ENCODE measurements around the gene GATC.
"Not testable (repeated sequence)": the region's sequence is repeated elsewhere in the genome, so short reads cannot be mapped to it uniquely, and the experiment has no call there.

Gene GATC

DNA sequence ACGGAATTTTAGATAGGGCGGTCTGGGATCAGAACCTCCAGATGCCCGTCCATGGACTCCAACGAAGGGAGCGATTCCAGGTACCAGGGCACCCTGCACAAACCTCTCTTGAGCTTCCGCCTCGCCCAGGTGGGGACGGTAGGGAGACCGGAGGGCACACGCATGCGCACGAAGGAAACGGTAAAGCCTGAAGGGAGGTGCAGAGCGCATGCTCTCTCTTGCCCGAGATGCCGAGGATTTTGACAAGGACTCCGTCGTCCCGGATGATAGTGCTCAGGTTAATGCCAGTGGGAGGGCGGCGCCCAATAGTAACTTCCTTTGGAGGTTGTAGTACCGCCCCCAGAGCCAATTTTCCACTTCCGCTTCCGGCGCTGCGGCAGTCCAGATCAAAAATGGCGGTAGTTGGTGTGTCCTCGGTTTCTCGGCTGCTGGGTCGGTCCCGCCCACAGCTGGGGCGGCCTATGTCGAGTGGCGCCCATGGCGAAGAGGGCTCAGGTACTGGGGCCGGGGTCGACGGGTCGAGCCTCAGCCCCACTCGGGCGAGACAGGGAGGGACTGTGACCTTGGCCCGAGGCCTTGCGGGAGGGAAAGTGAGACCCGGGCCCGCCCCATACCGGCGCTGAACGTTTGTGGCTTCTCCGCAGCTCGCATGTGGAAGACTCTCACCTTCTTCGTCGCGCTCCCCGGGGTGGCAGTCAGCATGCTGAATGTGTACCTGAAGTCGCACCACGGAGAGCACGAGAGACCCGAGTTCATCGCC lies 8.3 kb upstream of the GATC start, which contains the start of gene COX6A1:
Gene COX6A1 (plus strand): TSS at position 379 of the 760 bp plus-strand sequence. CDS start 14 bp downstream, at position 393.
- DNase-seq: peak; percentile 96

DNA sequence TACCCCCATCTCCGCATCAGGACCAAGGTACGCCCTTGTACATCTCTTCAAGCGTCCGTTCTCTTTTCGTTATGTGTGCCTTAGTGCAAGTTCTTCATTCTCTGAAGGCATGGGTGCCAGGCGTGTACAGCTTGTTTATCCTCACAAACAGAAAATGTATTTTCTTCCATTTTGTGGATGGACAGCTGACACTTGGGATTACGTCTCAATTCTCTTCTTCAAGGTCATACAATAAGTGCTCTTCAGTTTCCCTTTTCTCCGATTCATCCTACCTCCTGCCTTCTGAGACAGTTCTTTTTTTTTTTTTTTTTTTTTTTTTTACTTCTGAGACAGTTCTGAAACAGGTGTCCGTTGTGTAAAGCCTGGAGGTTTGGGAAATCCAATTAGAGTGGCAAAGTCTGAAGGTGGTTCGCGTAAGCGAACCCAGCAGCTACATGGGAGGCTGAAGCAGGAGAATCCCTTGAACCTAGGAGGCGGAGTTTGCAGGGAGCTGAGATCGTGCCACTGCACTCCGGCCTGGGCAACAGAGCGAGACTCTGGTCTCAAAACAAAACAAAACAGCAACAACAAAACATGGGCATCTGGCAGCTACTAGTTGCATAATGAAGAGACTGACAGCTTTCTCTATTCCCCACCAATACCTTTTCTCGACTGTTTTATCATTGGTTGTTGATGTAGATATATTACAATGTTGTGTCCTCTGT lies 7.6 kb upstream of the GATC start:
- no peak for DNase-seq

DNA sequence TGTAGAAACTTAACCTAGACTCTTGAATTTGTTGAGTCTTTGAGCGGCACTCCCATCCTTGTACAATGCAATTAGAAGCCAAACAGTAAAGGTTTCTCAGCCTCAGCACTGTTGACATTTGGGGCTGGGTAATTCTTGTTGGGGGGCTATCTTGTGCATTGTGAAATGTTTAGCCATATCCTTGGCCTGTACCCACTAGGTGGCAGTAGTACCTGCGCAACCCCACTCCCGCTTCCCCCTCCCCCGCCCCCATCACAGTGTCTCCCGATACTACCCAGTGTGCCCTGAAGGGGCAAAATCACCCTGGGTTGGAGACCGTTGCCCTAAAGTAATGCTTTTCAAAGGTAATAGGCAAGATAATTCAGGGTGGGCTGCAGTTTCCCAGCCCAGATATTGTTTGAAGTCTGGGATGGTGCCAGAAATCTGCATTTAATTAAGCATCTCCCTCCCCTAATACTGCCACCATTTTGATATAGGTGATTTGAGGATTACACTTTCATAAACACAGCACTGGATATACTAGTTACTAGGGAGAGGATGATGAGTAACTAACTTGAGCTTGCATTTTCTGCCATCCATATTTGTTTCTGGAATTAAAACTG lies 6.5 kb upstream of the GATC start:
- DNase-seq: peak; percentile 77

DNA sequence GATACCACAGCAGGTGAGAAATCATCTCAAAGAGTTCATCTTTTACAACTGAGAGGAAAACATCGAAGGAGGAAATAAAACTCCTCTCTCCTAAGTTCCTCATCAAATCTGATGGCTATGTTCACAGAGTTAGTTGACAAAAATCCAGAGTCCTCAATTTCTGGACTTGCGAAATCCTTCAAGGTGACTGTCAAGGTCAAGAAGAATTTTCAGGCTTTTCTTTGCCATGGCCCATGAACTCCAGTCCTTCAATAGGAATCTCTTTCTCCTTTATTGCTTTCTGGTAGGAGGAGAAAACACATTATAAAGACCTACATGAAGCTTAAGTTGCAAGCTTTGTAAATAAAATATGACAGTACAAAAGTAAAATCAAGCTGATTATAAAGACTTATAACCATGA lies 1.6 kb upstream of the GATC start:
- no peak for DNase-seq

DNA sequence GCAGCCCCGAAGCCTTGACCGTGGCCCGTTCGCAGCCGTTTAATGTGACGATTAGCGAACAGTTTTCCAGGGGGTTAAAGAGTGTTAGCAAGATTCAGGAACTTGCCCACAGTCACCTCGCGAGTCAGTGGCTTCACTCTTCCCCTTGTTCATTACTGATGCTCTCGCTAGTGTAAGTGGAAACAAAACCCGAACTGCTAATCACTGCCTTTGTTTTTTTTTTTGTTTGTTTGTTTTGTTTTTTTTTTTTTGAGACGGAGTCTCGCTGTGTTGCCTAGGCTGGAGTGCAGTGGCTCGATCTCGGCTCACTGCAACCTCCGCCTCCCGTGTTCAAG lies 567 bp downstream of the GATC start:
- not testable (repeated sequence) for DNase-seq

DNA sequence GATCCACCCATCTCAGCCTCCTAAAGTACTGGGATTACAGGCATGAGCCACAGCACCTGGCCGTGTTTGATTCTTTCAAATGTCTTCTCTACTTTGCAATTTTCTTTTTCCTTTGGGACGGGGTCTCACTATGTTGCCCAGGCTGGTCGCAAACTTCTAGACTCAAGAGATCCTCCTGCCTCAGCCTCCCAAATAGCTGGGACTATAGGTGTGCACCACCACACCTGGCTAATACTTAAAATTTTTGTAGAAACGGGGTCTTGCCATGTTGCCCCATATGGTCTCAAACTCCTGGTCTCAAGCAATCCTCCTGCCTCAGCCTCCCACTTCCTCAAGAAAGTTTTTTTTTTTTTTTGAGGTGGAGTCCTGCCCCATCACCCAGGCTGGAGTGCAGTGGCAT lies 1.7 kb downstream of the GATC start:
- no peak for DNase-seq

DNA sequence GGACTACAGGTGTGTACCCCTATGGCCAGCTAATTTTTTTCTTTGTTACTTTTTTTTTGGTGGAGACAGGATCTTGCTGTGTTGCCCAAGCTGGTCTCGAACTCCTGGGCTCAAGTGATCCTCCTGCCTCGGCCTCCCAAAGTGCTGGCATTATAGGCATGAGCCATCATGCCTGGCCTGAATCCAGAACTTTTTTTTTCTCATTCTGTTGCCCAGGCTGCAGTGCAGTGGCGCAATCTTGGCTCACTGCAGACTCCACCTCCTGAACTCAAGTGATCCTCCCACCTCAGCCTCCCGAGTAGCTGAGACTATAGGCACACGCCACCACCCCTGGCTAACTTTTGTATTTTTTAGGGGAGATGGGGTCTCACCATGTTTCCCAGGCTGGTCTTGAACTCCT lies 6.3 kb downstream of the GATC start:
- DNase-seq: not testable (repeated sequence)

DNA sequence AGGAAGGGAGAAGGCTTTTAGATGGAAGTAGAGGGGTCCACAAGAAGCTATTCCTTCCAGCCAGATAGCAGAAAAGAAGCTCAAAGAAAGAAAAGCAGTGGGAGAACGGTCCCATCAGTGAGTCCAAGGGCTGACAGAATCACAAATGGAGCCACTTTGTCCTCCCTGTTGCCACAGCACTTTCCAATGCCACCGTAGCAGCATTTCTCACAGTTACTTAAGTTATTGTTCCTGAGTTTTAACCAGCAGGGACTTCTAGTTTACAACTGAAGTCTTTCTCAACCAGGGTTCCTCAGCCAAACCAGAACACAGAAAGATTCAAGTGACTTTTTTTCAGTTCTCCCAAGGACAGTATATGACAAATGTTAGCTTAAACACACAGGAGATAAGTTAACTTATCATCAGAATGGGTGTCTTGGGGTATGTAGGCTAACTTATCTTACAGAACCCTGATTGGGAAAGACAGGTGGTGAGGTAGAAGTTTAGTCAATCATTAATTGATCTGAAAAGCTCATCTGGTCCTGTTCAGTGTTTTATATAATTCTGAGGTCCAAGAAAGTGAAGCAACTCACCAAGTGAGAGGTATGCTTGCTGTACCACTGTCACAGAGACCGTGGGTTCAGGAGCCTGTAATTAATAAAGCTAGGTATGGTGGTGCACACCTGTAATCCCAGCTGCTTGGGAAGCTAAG lies 7.0 kb downstream of the GATC start:
- DNase-seq: no peak

DNA sequence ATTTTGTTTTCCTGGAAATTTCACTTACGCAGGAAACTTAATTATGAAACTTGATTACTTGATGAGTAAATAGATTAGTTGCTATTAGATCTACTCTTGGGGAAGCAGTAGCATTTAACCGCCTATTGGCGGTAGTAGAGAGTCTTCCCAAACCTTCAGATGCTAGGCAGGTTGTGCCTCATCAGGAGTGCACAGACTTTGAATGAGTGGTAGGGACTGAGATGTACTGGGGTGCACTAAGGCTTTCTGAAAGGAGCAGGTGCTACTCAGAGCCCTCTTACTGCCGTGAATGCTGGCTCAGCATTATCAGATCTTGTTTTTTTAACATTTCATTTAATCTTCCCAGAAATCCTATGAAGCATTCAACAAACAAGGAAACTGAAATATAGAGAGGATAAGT lies 7.7 kb downstream of the GATC start:
- DNase-seq: no peak

DNA sequence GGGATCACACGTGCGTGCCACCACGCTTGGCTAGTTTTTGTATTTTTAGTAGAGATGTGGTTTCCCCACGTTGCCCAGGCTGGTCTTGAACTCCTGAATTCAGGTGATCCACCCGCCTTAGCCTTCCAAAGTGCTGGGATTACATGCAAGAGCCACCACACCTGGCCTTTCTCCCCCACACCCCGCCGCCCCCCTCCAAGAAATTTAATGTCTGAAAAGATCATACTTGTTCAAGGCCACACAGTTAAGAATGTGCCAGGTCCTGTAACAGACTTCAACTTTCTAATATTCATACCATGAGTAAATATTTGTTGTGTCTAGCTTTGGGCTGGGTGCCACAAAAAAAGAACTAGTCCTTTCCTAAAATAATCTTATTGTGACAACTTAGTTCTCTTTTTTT lies 9.1 kb downstream of the GATC start:
- DNase-seq: no peak

DNA sequence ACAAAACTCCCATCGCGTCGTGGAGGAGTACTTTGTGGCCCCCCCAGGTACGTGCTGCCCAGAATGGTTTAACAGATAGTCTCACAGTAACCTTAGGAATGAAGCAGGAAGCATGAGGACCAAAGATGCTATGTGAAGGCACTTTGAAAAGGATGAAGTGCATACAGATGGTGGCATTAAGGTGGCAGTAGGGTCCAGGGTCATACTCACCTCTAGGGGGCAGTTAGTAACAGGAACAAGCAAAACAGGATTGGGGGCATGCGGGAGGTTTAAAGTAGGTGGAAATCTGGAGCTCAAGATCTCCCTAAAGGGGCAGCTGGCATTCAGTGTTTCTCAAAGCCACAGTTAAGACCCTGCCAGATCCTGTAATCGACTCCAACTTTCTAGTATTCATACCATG lies 10.9 kb downstream of the GATC start:
- DNase-seq: no peak

DNA sequence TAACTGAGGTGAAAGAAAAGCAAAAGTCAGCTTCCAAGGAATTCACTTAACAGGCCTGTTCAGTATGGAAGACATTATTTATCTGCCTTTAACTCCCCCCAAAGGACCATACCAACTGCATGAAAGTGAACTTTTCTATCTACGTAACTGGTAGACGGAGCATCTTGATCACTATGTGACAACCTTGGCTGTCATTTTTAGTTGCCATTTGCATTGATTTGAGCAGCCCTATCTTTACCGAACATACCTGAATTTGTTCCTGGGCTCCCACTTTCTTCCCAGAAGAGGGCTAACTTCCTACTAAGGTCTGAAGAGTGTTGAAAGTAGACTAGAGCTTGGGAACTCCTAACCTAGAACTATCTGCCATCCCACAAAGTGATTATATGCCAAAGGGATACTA lies 13.9 kb downstream of the GATC start:
- no peak for DNase-seq

DNA sequence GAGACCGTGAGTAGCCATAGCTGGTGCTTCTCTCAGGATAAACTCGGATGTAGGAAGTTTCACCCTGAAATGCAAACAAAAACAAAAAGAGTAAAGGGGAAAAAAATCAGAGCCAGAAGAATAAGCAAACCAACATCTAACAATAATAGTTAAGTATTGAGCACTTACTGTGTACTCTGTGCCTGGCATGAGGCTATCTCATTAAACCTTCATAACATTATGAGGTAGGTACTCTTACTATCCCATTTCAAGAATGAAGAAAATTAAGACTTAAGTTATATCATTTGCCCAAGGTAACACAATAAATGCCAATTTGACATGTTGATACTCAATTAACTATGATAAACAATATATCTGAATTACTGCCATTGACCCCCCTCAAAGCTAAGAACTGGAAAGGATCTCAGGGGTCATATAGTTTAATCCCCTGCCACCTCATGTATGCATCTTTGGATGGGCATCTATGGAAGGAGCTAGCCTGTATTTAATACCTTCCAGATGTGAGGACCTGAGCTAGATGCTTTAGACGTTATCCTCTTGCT lies 15.9 kb downstream of the GATC start:
- DNase-seq: no peak

DNA sequence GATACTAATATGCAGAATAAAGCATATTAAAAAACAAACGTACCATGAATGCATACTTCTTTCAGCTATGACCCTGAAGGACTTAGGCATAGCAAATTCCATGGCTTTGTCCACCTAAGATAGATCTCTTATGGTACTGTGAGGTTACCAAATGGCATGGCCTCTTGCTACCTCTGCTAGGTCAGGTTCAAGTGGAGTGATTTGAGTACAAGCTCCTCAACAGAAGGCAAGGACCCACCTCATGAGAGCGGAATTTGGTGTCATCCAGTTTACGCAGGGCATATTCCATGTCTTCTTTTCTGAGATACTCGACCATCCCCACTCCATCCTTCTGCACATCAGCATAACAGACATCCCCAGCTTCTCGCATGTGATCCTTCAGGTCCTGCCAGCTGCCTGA lies 17.5 kb downstream of the GATC start:
- DNase-seq: no peak

DNA sequence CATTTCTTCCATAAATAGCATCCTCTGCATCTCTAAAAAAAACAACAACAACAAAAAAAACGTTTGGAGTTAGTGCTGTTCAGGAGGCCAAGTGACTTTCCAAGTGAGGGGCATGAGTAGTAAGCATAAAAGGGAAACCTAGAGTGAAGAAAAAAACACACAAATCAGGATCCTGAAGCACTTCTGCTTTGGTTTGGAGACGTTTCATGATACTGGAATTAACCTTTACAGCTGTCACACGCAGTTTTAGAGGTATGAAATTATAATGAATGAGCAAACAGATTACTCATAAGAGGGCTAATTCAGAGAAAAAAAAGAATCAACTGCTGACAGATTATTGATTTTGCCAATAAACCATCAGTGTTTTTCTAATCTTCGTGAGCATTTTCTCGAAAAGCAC lies 19.5 kb downstream of the GATC start:
- no peak for DNase-seq

DNA sequence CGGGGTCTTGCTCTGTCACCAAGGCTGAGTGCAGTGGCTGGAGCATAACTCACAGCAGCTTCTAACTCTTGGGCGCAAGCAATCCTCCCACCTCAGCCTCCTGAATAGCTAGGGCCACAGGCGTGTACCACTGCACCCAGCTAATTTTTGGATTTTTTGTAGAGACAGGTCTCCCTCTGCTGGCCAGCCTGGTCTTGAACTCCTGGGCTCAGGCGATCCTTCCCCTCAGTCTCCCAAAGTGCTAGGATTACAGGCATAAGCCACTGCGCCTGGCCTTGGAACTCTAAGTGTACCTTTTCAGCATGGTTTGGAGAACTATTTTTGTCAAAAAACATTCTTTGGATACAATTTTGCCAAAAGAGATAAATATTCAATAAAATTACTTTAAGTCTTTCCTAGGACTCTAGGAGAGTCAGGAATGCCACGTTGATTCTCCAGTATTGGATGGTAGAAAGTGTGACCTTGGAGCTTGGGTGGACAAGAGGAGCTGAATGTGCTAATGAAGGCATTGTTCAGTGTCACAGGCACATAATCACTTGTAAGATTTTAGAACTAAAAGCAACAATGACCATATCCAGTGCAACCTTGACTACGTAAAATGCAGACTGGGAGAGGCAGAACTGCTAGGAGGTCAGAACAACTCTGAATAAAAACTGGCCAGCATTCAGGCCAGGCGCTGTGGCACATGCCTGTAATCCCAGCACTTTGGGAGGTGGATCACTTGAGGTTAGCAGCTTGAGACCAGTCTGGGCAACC lies 20.5 kb downstream of the GATC start:
- DNase-seq: peak; percentile 64

DNA sequence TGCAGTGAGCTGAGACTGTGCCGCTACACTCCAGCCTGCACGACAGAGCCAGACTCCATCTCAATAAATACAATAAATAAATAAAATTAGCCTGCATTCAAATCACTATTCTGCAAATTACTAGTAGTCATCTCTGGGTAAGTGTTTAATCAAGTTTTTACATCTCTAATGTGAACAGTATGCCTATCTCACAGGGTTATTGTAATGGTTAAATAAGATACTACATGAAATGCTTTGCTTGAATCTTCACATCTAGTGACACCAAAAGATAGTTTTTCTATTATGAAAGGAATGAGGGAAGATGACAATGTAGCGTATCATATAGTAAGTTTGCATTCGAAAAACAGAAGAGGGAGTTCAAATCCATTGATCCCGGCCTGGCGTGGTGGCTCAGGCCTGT lies 21.2 kb downstream of the GATC start:
- no peak for DNase-seq

DNA sequence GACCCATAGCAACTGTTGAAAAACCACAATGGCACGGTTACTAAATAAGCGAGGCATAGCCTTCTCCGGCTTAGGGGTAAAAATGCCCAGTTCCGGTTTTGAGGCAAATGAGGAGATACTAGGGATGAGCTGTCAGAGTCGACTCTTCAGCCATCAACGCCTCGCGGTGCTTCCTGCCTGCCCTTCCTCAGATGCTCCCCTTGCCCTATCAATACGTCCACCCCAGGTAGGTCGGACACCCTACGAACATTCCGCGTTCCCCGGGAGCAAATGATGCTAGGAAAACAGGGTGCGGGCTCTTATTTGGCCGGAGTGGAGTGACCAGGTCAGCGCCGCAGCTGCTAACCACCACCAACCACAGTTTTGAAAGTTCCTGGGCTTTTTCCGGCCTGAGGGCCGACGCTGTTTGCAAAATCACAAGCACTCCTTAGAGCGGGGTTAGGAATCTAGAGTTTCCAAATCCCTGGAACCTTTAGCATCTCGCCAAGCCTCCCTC lies 22.1 kb downstream of the GATC start:
- peak; percentile 68 for DNase-seq

DNA sequence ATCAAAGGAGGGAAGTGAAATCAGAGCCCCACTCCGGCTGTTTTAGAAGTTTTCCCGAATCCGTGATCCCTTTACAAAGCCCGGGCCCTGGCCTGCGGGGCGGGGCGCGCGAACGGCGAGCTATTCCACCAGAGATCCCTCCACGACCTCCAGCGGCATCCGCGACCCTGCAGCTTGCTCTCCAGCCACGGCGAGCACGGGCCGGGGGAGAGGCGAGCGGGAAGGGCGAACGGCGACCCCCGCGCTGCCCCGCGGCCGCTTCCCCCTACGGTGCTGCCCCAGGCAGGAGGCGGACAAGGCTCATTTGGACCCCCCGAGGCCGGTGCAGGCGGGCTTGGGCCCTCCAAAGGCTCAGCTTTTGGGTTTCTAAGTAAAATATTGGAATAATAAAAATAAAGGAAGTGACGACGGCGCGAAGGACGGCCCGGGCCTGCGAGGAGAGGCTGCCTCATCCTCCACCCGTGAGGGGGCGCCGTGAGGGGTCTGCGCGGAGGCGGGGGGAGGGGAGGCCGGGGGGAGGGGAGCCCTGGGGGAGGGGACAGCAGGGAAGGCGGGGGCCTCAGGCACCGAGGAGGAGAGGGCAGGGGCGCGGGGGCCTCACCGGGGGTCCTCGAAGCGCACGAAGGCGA lies 22.7 kb downstream of the GATC start:
- DNase-seq: no peak

DNA sequence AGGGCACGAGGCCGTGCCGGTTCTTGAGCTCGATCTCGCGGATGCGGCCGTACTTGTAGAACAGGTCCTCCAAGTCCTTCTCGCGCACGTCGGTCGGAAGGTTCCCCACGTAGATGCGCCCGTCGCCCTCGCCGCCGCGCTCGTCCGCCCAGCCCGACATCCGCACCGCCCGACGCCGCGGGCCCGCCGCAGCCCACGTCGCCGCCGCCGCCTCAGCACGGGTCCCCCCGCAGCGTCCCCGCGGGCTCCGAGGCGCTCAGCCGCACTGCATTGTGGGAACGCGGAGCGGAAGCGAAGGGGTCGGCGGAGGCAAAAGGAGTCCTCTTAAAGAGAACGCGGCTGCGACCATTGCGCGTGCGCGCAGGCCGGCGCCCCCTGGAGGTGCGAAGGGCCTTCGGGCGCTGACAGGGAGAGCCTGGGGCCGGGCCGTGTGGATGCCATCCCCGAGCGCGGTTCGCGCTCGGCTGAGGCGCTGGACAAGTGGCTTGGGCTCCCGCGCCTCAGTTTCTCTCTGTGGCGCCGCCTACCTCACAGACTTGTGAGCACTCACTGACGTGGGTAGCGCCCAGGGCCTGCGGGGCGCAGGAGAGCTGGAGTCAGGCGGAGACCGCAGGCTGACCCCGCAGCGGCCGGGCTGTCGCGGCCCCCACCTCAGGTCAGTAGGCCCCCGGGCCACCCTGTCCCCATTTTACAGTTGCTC lies 23.4 kb downstream of the GATC start, which contains the start of gene SRSF9:
Gene SRSF9 (minus strand): TSS at position 299 of the 700 bp plus-strand sequence. CDS start 139 bp downstream, at position 160.
- DNase-seq: peak; percentile 99

DNA sequence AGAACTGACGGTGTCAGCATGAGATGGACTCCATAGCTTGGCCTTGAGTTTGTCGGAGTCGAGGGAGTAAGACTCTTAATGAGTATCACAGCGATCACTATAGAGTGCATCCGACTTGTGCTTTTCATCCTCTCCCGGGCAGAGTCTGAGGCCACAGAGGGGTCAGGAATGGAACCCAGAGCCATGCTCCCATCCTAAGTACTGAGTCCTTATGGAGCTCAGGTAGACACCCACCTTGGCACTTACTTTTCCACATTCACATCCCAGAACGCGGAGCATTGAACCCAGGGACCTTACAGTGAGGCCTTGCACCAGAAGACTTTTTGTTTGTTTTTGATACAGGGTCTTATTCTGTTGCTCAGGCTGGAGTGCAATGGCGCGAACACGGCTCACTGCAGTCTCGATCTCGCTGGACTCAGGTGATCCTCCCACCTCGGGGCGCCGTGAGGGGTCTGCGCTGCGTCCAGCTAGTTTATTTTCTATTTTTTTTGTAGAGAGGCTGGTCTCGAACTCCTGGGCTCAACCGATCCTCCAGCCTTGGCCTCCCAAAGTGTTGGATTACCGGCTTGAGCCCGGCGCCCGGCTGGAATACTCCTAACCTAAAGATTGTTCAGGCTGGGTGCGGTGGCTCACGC lies 24.0 kb downstream of the GATC start:
- DNase-seq: no peak
